Adrenal gland (tissue), 12 donors: Measurements from ENCODE around the gene SRGAP2B. TPM values are rescaled to one million over a fixed set of nuclear protein-coding genes. Genes with fewer than 3 reads are reported as not detected.
A peak's percentile ranks its signal among the peaks of the same experiment; 100 is the strongest.
"Not testable (repeated sequence)": the region's sequence is repeated elsewhere in the genome, so short reads cannot be mapped to it uniquely, and the experiment has no call there.

Source experiments
- DNase-seq, 7 donors: peaks; one replicate each; pipeline ENCODE4 v3.0.0-alpha.2; 2019 to 2020
- H3K27ac ChIP-seq, 5 donors: fragments of 200-600 bp; sonication (generic) in 4 of 5; 1 replicate in 3 of 5; 2 replicates in 2 of 5; pipeline versions ENCODE4 v1.5.1 to v1.8.0; 2016 to 2020; ENCODE audit warnings: mild to moderate bottlenecking in 1 of 5
- H3K27me3 ChIP-seq: fragments of 200-600 bp; 2 replicates; pipeline ENCODE4 v1.8.0; 2021
- H3K36me3 ChIP-seq, 2 donors: fragments of 200-600 bp; replicated peaks in 1 of 2; 1 replicate in 1 of 2; 2 replicates in 1 of 2; pipeline versions ENCODE4 v1.5.1 to v1.8.0; 2018 to 2022
- H3K4me1 ChIP-seq, 2 donors: fragments of 200-600 bp; replicated peaks in 1 of 2; 1 replicate in 1 of 2; 2 replicates in 1 of 2; pipeline versions ENCODE4 v1.5.1 to v1.8.0; 2018 to 2021
- H3K4me3 ChIP-seq, 4 donors: fragments of 200-600 bp; sonication (generic) in 3 of 4; one replicate each; pipeline ENCODE4 v1.5.1; 2016 to 2018
- H3K9me3 ChIP-seq, 3 donors: fragments of 200-600 bp; sonication (generic) in 1 of 3; replicated peaks in 1 of 3; 1 replicate in 2 of 3; 2 replicates in 1 of 3; pipeline versions ENCODE4 v1.5.1 to v1.8.0; 2016 to 2021
- WGBS, 4 donors: extraction: QIAGEN DNeasy Blood & Tissue Kit in 2 of 4; methylation state at CpG; one replicate each; pipeline versions ENCODE4 v1.1.5 to v1.1.7; 2013 to 2017; 5-methylcytosine and 5-hydroxymethylcytosine counted together
- intact Hi-C, 2 donors: fragments of 100-400 bp; cut with DNase I; formaldehyde crosslinking; loops; one replicate each; pipeline versions ENCODE4 v1.14.1 to v1.15.0; 2022 to 2023
- polyA plus RNA-seq, 3 donors: library from polyadenylated mRNA; stranded (reverse); fragments of 200-250 nt in 2 of 3; fragments of 350-450 nt in 1 of 3; fragmentation: Illumina TruSeq in 1 of 3; extraction: RNeasy Lipid Tissue Mini Kit (QIAGEN cat#74804) in 1 of 3; gene quantifications; one replicate each; pipeline ENCODE4 v1.2.3, GENCODE V29; 2013 to 2014
- total RNA-seq, 9 donors: library from RNA; depleted of rRNA in 4 of 9; stranded (reverse); fragments of >200 nt in 4 of 9; fragments of 120-200 nt in 1 of 9; fragmentation: NEBNext Ultra II Directional in 1 of 9; extraction: Animal tissue kit (Norgen Biotek cat#: 25700) in 1 of 9; gene quantifications; one replicate each; pipeline versions ENCODE4 v1.1.0 to v1.2.4, GENCODE V29; 2013 to 2023
- donor health status: healthy with polysubstance abuse.
- donor health status: Bipolar disorder and iron deficiency.
- donor health status: DM: yes; HTN: yes; CAD: no.
- donor health status: DM: no; HTN: no; CAD: no.
- donor health status: DM: no; HTN: no; CAD: no.
- donor health status: DM: yes; HTN: yes; CAD: no.

SRGAP2B gene
- total and polyA plus RNA-seq, 12 donors: 6.0 to 79.4 (median 31.2) TPM

DNA sequence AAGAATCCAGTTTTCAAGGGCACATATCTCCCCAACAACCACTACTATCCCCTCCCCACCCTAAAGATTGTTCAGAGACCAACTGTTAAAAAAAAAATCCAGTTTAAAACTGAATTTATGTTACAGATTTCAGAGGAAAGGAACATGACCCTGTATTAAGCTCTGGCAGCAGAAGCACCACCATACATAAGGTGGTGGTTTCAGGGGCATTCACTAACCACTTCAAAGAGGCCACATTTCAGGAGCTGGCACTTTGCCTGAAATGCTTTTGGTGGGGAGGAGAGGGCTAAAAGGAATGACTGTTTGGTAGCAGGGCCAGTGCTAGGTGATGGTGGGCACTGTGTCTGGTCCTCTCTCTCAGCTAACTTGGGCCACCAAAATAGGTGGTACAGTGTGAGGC, 176.0 kb downstream of the SRGAP2B start:
- intact Hi-C loops, H3K4me3 ChIP-seq, H3K4me1 ChIP-seq, DNase-seq, H3K9me3 ChIP-seq, H3K36me3 ChIP-seq, H3K27me3 ChIP-seq, H3K27ac ChIP-seq: not testable (repeated sequence)

DNA sequence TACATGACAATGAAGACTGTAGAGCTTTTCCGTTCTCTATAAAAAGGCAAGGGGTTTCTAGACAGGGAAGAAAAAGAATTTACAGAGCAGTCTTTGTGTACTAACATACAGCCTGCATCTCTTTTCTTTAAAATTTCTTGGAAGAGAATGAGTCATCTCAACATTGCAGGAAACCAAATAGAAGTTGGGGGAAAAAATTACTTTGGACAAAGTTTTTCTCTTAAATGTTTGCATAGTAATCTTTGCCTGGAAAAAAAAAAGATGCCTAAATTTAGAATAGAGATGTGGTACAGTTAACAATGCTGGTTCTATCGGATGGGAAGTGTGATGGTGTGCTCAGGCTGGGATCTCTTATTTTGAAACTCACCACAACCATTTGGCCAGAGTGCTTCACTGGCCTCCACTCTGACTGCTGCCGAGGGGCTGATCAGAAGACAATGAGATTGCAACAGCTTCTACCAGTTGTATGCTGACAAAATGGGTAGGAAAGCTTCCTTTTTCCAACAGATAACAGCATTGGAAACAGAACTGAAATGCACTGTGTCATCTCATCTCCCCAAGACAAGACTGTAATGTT, 177.0 kb downstream of the SRGAP2B start:
- DNase-seq, intact Hi-C loops, H3K36me3 ChIP-seq, H3K4me3 ChIP-seq, H3K27me3 ChIP-seq, H3K4me1 ChIP-seq, H3K9me3 ChIP-seq, H3K27ac ChIP-seq: not testable (repeated sequence)
- WGBS, 4 donors: 55 to 63% (median 57%) methylated on average over 1 of the region's 3 CpGs

DNA sequence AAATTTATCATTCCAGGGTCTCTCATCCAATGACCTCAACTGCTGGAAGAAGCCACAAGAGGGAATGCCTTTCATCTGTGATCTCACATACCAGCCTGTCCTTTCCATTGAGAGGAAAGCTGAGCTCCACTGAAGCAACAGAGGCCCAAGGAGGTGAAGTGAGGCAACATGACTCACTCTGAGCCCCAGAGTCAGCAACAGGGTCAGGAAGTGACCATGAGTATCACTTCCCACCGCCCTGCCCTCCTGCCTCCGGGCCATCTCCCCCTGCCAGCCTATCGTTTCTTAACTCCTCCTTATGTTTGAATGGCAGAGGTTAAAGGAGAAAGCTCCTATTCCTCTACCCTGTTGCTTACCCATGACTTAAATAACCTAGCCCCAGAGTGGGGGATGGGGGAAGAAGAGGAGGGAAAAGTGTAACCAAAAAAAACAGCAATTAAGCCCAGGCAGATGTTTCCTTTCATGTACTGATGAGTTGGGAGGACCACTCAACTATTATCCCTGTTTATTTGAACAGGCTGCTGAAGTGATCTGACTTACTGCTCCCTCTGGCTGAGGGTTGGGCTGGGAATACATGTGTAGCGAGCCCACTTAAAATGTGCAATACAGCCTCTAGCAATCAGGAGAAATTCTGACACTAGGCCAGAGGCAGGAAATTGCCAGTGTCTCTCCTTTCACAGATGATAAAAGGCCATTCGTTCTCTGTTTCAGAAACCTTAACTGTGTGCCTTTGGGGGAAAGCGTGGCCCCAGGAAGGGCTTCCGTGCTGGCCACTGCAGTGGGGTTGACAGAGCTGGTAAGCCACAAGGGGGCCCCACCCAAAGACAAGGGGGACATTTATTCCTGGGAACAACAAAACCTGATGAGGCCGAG, 177.7 kb downstream of the SRGAP2B start:
- intact Hi-C loops, H3K27me3 ChIP-seq, H3K4me1 ChIP-seq, DNase-seq, H3K4me3 ChIP-seq, H3K9me3 ChIP-seq, H3K36me3 ChIP-seq: not testable (repeated sequence)
- peak overlapping the region in 1 of 5 donors; percentile 52 for H3K27ac ChIP-seq
- WGBS, 4 donors: 100% methylated on average over 1 of the region's 8 CpGs; no CpG with 5 or more reads in 3 of the 4 donors

DNA sequence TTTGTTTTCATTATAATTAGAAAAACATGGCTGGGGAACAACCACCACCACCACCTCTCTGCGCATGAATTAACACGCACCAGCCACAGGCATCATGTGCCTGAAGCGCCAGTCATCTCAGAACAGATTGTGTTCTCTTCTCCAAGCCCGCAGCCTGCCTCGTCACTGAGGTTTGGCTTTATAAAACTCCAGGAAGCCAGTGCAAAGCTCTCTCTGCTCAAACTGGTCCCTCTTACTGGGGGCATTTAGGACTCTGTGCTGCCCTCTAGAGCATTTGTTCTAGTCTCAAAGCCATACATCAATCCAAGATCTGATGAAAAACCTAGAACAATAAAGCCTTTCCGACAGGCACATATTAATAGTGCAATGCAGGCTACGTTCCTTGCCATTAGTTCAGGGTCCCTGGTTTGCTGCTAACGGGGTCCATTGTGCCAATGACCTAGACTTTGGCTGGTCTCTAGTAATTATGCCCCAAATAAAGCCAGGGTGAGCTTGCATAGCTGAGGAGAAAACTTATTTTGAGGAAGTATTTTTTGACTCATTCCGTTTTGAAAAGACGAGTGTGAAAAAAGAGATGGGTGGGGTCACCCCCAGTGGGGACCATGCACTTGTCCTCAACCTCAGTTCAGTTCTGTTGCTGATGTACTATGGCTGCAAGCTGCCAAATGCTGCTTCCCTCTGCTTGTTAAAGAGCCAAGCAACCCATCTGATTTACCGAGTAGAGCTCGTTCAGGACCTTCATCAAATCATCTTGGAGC, 181.0 kb downstream of the SRGAP2B start:
- 80% methylated on average over 1 of the region's 12 CpGs; no CpG with 5 or more reads in 3 of the 4 donors for whole genome bisulfite sequencing, 4 donors
- DNase-seq, H3K36me3 ChIP-seq: not testable (repeated sequence)

GRCh38 chr1:144913458-144913857, 181.7 kb downstream of the SRGAP2B start:
- H3K27me3 ChIP-seq, H3K9me3 ChIP-seq, H3K27ac ChIP-seq, H3K4me1 ChIP-seq, intact Hi-C loops, H3K4me3 ChIP-seq, H3K36me3 ChIP-seq, DNase-seq: not testable (repeated sequence)
- 100% methylated on average over 1 of the region's 3 CpGs; no CpG with 5 or more reads in 3 of the 4 donors for WGBS, 4 donors

More for the DNA sequence above, 181.0 kb downstream of the SRGAP2B start:
- H3K9me3 ChIP-seq, H3K27ac ChIP-seq, H3K4me3 ChIP-seq, H3K4me1 ChIP-seq, intact Hi-C loops, H3K27me3 ChIP-seq: not testable (repeated sequence)

DNA sequence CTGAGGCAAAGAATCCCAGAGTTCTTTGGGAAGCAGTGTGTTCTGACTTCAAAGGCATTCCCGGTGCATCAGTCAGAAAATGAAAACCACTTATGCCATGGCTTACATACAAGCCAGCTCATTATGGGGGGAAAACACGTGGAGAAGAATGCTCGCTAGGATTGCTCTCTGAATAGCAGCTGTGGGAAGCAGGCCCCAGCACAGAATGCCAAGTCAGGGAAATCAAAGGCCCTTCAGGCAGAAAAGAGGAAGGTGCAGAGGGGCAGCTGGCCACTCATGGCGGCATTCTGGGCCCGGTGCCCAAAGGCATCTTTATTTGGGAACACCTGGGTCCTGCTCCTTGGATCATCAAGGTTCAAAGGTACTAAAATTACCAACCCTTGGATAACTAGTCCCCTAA, 184.4 kb downstream of the SRGAP2B start:
- H3K4me3 ChIP-seq, DNase-seq, H3K9me3 ChIP-seq, H3K27ac ChIP-seq, H3K36me3 ChIP-seq, intact Hi-C loops, H3K4me1 ChIP-seq, H3K27me3 ChIP-seq: not testable (repeated sequence)
- no CpG with 5 or more reads among the region's 5 CpGs for WGBS, 4 donors

DNA sequence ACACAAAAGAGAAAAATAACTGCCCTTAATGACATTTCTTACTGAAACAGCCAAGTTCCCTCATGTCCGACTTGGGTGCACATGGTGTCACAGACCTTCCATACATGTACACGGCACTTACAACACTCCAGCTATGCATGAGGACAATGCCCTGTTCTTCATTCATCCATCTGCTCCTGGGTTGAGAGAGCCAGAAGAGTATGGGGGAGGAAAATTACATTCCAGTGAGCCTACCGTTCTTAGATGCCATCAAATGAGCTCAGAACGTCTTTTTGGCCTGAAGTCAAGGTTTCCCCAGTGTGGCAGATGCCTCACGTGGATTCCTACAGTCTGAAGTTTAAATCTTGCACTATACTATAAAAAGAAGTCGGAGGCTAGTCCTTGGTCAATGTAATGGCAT, 194.3 kb downstream of the SRGAP2B start:
- H3K36me3 ChIP-seq, H3K9me3 ChIP-seq, intact Hi-C loops, DNase-seq, H3K4me3 ChIP-seq, H3K27ac ChIP-seq, H3K4me1 ChIP-seq, H3K27me3 ChIP-seq: not testable (repeated sequence)
- WGBS, 4 donors: no CpG with 5 or more reads among the region's 6 CpGs

DNA sequence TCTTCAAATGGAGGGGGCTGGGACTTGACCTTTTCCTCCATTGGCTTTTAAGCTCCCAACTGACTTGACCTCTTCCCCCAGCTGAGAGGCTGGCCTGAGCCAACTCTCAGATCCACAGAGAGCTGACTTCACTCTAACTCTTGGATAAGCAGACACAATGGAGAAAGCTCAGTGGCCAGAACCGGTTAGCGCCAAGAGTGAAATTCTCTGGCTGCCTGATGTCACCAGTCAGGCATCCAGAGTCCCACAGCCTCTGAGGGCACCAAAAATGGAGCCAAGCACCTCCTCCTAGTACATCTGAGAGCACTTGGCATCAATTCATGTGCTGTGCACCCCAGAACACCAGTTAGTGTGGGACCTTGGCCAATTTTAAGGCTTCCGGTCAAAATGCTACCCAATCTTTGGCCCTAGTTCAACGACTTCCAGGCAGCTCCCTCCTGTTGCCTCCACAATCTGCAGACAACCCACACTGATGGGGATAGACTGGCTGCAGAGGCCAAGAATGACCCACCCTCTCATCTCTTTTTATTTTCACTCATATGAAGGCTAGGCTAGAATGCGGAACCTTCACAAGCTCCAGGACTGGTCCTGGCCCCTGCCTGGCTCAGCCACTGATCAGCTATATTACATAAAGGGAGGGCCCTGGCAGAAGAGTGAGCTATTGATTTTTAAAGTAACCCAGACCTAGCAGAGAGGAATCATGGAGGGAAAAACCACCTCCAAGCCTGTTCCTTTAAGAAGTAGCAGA, 200.5 kb downstream of the SRGAP2B start:
- H3K9me3 ChIP-seq, H3K27me3 ChIP-seq, H3K4me3 ChIP-seq, H3K4me1 ChIP-seq, H3K27ac ChIP-seq, H3K36me3 ChIP-seq, DNase-seq, intact Hi-C loops: not testable (repeated sequence)
- WGBS, 4 donors: no CpG with 5 or more reads among the region's 5 CpGs

DNA sequence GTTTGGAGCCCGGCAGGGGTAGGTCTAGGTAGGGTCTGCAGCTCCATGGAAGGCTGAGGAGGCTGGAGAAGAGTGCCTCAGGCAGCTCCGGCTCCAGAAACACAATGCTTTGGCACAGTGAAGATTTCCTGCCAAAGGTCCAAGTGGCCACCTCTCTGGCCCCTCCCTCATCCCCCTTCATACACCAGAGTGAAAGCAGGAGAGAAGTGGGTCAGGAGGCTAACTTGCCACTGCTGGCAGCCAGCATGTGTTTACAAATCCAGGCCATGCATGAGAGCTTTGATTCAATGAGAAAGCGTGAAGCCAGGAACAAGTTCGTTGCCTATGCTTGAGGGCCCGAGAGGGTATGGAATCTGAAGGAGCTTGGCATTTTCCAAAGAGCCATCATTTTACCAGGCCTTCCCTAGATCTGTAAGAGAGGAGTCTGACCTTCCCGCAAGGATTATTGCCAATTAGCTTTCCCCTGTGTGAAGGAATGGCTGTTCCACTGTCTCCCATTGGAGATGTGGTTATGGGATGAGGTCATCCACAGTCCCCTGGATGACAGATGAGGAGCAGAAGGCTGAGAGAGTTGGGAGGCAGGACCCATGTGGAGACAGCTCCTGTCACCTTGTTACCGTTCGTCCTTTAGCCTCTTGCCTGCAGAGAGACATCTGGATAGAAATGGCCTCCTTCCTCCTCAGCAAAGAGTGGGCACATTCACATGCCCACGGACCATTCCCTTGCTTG, 201.3 kb downstream of the SRGAP2B start:
- 78 to 90% (median 84%) methylated on average over 1 to 4 of the region's 9 CpGs for WGBS, 4 donors
- H3K4me1 ChIP-seq, DNase-seq, H3K4me3 ChIP-seq, H3K36me3 ChIP-seq, H3K27ac ChIP-seq, H3K9me3 ChIP-seq, H3K27me3 ChIP-seq, intact Hi-C loops: not testable (repeated sequence)

DNA sequence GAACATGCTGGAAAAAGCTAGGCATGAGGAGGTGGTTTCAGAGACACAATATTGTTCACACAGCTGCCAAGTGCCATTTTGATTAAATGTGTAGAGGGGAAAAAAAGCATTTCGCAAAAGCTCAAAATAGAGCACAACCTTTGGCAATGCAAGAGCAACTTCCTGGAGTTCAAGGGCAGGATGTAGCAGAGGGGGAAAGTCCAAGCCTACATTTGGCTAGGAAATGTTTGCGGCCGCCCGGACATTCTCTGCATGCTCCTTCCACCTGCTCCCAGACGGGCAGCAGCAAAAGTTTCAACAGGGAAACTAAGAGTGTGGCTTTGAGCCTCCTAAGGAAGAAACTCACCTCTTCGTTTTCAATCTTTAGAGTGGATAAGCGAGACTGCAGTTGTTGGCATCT, 202.1 kb downstream of the SRGAP2B start:
- WGBS, 4 donors: no CpG with 5 or more reads among the region's 7 CpGs
- intact Hi-C loops, DNase-seq: not testable (repeated sequence)

More for the DNA sequence above, 202.1 kb downstream of the SRGAP2B start:
- H3K4me1 ChIP-seq, H3K27ac ChIP-seq, H3K36me3 ChIP-seq, H3K27me3 ChIP-seq, H3K9me3 ChIP-seq, H3K4me3 ChIP-seq: not testable (repeated sequence)
